ENCODE data around the gene SSU72.
"Not testable (repeated sequence)": the region's sequence is repeated elsewhere in the genome, so short reads cannot be mapped to it uniquely, and the experiment has no call there.

SSU72 gene

GRCh38 chr1:1507305-1507704, 67.4 kb downstream of the SSU72 start:
- DNase-seq (ENCODE audit: low read depth, low spot score), result no peak

GRCh38 chr1:1505801-1506200, 68.9 kb downstream of the SSU72 start:
- not testable (repeated sequence) for DNase-seq (ENCODE audit: low read depth, low spot score)

- DNase-seq (ENCODE audit: low read depth, low spot score), result not testable (repeated sequence)
Measured at GRCh38 chr1:1505366-1505798, 69.3 kb downstream of the SSU72 start.

GRCh38 chr1:1504777-1505365, 69.8 kb downstream of the SSU72 start:
- DNase-seq (ENCODE audit: low read depth, low spot score), result peak; percentile 52

- not testable (repeated sequence) for DNase-seq (ENCODE audit: low read depth, low spot score)
Measured at GRCh38 chr1:1495461-1495975, 79.1 kb downstream of the SSU72 start.

- DNase-seq (ENCODE audit: low read depth, low spot score), result not testable (repeated sequence)
Measured at GRCh38 chr1:1494311-1494710, 80.4 kb downstream of the SSU72 start.

Data from astrocyte of the hippocampus (primary cell).